Keratinocyte (primary cell): ENCODE data around the gene NPHS1. TPM values are rescaled to one million over a fixed set of nuclear protein-coding genes. Genes with fewer than 3 reads are reported as not detected.

Source experiments
- DNase-seq: peaks from one replicate; pipeline ENCODE4 v3.0.0-alpha.2; 2011; ENCODE audit warnings: low read depth, missing footprints, low spot score
- FAIRE-seq: peaks from 2 replicates; lab custom pipeline; 2011; peaks lifted over from hg19 to GRCh38; lab: Jason Lieb, UNC
- H2AFZ ChIP-seq: 2 replicates; pipeline ENCODE4 v1.6.0; 2012; ENCODE audit warnings: low read length, control low read depth, inconsistent platforms; ENCODE audit not compliant: control insufficient read depth
- H3K27ac ChIP-seq: 2 replicates; pipeline ENCODE4 v1.5.1; 2011; ENCODE audit warnings: low read length; ENCODE audit not compliant: control insufficient read depth, insufficient read depth
- H3K27me3 ChIP-seq: 3 replicates; pipeline ENCODE4 v1.6.0; 2011; ENCODE audit warnings: low read length; ENCODE audit not compliant: control insufficient read depth, insufficient read depth; ENCODE audit errors: extremely low read depth
- H3K36me3 ChIP-seq, 2 experiments: 2 replicates in 1 of 2; 3 replicates in 1 of 2; pipeline ENCODE4 v1.5.1; 2011; ENCODE audit warnings: low read length in 2 of 2, mild to moderate bottlenecking in 1 of 2; ENCODE audit not compliant: control insufficient read depth in 2 of 2, insufficient read depth in 2 of 2; ENCODE audit errors: extremely low read depth in 1 of 2
- H3K4me1 ChIP-seq: 3 replicates; pipeline ENCODE4 v1.5.1; 2011; ENCODE audit warnings: low read length; ENCODE audit not compliant: control insufficient read depth, insufficient read depth; ENCODE audit errors: extremely low read depth
- H3K4me2 ChIP-seq: 3 replicates; pipeline ENCODE4 v1.6.0; 2011; ENCODE audit warnings: low read depth, low read length; ENCODE audit not compliant: control insufficient read depth, insufficient read depth; ENCODE audit errors: extremely low read depth
- H3K4me3 ChIP-seq, 3 experiments: fragments of 200-600 bp in 1 of 3; sonication (generic) in 1 of 3; 2 replicates in 2 of 3; 3 replicates in 1 of 3; pipeline ENCODE4 v1.5.1; 2011 to 2016; ENCODE audit warnings: low read length in 3 of 3, mild to moderate bottlenecking in 3 of 3, control low read depth in 2 of 3, inconsistent platforms in 1 of 3, low read depth in 1 of 3, mixed read lengths in 1 of 3, mixed run types in 1 of 3, moderate library complexity in 1 of 3; ENCODE audit not compliant: control insufficient read depth in 2 of 3, insufficient read depth in 2 of 3; ENCODE audit errors: extremely low read depth in 1 of 3
- H3K79me2 ChIP-seq: 2 replicates; pipeline ENCODE4 v1.6.0; 2012; ENCODE audit warnings: low read length; ENCODE audit not compliant: control insufficient read depth, insufficient read depth
- H3K9ac ChIP-seq: 3 replicates; pipeline ENCODE4 v1.6.0; 2011; ENCODE audit warnings: low read length; ENCODE audit not compliant: control insufficient read depth, insufficient read depth; ENCODE audit errors: extremely low read depth
- H3K9me1 ChIP-seq: 3 replicates; pipeline ENCODE4 v1.6.0; 2011; ENCODE audit warnings: low read length; ENCODE audit not compliant: control insufficient read depth, insufficient read depth; ENCODE audit errors: extremely low read depth
- H3K9me3 ChIP-seq: 2 replicates; pipeline ENCODE4 v1.5.1; 2012; ENCODE audit warnings: low read depth, low read length; ENCODE audit not compliant: control insufficient read depth
- H4K20me1 ChIP-seq: 3 replicates; pipeline ENCODE4 v1.6.0; 2011; ENCODE audit warnings: low read length; ENCODE audit not compliant: control insufficient read depth, insufficient read depth; ENCODE audit errors: extremely low read depth
- CTCF ChIP-seq, 3 experiments: IDR thresholded peaks in 1 of 3; conservative IDR thresholded peaks in 1 of 3; optimal IDR thresholded peaks in 1 of 3; 2 replicates in 2 of 3; 3 replicates in 1 of 3; pipeline versions ENCODE3 to v1.5.1; 2011; ENCODE audit warnings: low read length in 3 of 3, mild to moderate bottlenecking in 3 of 3, moderate library complexity in 2 of 3, control low read depth in 1 of 3, inconsistent platforms in 1 of 3; ENCODE audit not compliant: insufficient read depth in 2 of 3; ENCODE audit errors: extremely low read depth in 1 of 3
- EZH2 ChIP-seq: IDR thresholded peaks from one replicate; pipeline ENCODE4 v1.6.1; 2012; ENCODE audit warnings: inconsistent platforms, mild to moderate bottlenecking, low read length, moderate library complexity
- dilution Hi-C: fragments of 300-500 bp; cut with MboI; formaldehyde crosslinking; loops from one replicate; pipeline ENCODE4 v1.7.0; 2020; ENCODE audit warnings: low sequenced_read_pairs; ENCODE audit not compliant: extremely low pct_ligation_motif_present
- polyA plus RNA-seq, 5 experiments: library from polyadenylated mRNA; depleted of rRNA in 3 of 5; stranded (reverse) in 3 of 5; stranded (forward) in 1 of 5; unstranded in 1 of 5; fragments of >200 nt; gene quantifications; 1 replicate in 1 of 5; 2 replicates in 3 of 5; 3 replicates in 1 of 5; pipeline versions ENCODE4 v1.2.1 to v1.2.3, GENCODE V29; 2011 to 2012; ENCODE audit warnings: missing spikeins in 2 of 5, low read depth in 1 of 5, low replicate concordance in 1 of 5

The NPHS1 gene
- polyA plus RNA-seq, 1 donor (not counting 4 experiments of a cell fraction or from before 2014, with no cell fraction given) = not detected

- FAIRE-seq = no peak
- no peak for DNase-seq
- Histone ChIP-seq H3K36me3 (no peaks in the 10 kb centered on the region), H3K4me3 (no peak overlapping the region), H2AFZ (no peak overlapping the region), H3K4me2 (no peak overlapping the region), H3K9me3 (no peaks in the 10 kb centered on the region), H3K27me3 (no peaks in the 10 kb centered on the region), H4K20me1 (peaks cover 2% of the 10 kb centered on the region), H3K9ac (no peak overlapping the region), H3K9me1 (no peaks in the 10 kb centered on the region), H3K79me2 (no peaks in the 10 kb centered on the region), H3K27ac (no peak overlapping the region), H3K4me1 (no peaks in the 10 kb centered on the region)
- dilution Hi-C loops = no loop called here
- TF ChIP-seq CTCF (optimal IDR thresholded peaks at IDR 0.05 in 1 of 3, IDR thresholded peaks at IDR 0.05 in 1 of 3, conservative IDR thresholded peaks at IDR 0.05 in 1 of 3; ENCODE audit: extremely low read depth in 1 of 3, insufficient read depth in 2 of 3, low read length in 3 of 3) (no peak), EZH2 (no peak)
These were observed 68.6 kb downstream of the NPHS1 start for GRCh38 chr19:35783469-35784434.

GRCh38 chr19:35782589-35782988 lies 69.7 kb downstream of the NPHS1 start:
- Histone ChIP-seq H3K4me3 (no peak overlapping the region), H3K9ac (no peak overlapping the region), H2AFZ (no peak overlapping the region), H3K9me1 (no peaks in the 10 kb centered on the region), H3K4me1 (no peaks in the 10 kb centered on the region), H3K9me3 (no peaks in the 10 kb centered on the region), H3K4me2 (no peak overlapping the region), H3K27me3 (no peaks in the 10 kb centered on the region), H4K20me1 (no peaks in the 10 kb centered on the region), H3K79me2 (no peaks in the 10 kb centered on the region), H3K27ac (no peak overlapping the region), H3K36me3 (no peaks in the 10 kb centered on the region)
- FAIRE-seq = no peak
- DNase-seq = no peak
- no peak for TF ChIP-seq CTCF (optimal IDR thresholded peaks at IDR 0.05 in 1 of 3, IDR thresholded peaks at IDR 0.05 in 1 of 3, conservative IDR thresholded peaks at IDR 0.05 in 1 of 3; ENCODE audit: extremely low read depth in 1 of 3, insufficient read depth in 2 of 3, low read length in 3 of 3)
- no peak for TF ChIP-seq EZH2
- dilution Hi-C loops = no loop called here
